ENCODE data around the gene TEKT5.
"Not testable (repeated sequence)": the region's sequence is repeated elsewhere in the genome, so short reads cannot be mapped to it uniquely, and the experiment has no call there.

Gene TEKT5

GRCh38 chr16:10694830-10695229 lies at the start of gene TEKT5:
Gene TEKT5, minus strand, starts transcription at chr16:10694930. Its CDS starts 57 bp downstream, at chr16:10694873.
- DNase-seq (ENCODE audit: low read depth), result no peak

DNA sequence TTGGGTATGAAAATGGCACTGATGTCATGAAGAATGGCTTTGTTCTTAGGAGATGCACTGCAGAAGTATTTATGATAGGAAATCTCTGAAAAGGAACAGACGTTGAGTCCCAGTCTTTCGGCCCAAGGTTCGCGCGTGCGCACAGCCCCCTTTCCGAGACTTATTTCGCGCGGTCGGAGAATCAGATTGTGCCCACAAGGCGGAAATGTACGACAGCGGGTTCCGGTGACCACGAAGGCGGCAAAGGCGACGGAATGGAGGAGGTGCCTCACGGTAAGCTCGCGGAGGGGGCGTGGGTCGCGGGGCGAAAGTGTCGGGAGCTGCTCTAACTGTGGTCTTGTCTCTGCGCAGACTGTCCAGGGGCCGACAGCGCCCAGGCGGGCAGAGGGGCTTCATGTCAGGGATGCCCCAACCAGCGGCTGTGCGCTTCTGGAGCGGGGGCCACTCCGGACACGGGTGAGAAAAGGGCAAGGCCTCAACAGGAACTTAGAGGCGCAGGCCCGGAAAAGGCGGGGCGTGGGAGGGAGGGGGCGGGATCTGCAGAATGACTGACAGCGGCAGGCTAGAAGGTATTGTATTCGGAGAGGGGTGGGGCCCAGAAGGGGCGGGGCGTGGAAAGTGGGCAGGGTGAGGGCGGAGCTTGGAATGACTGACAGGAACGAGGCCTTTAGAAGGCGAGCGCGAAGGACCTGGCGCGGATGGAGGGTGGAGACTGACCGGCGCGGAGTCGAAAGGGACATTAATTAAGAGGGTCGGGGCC lies 49.1 kb upstream of the TEKT5 start, which contains the start of gene NUBP1:
Gene NUBP1, plus strand, starts transcription at position 233 of the 760 bp plus-strand sequence. Its CDS starts 22 bp downstream, at position 255.
- peak; percentile 94 for DNase-seq (ENCODE audit: low read depth)

- DNase-seq (ENCODE audit: low read depth), result no peak
Measured at GRCh38 chr16:10743227-10743609, 48.5 kb upstream of the TEKT5 start.

- no peak for DNase-seq (ENCODE audit: low read depth)
Measured at GRCh38 chr16:10741844-10742243, 47.1 kb upstream of the TEKT5 start.

DNA sequence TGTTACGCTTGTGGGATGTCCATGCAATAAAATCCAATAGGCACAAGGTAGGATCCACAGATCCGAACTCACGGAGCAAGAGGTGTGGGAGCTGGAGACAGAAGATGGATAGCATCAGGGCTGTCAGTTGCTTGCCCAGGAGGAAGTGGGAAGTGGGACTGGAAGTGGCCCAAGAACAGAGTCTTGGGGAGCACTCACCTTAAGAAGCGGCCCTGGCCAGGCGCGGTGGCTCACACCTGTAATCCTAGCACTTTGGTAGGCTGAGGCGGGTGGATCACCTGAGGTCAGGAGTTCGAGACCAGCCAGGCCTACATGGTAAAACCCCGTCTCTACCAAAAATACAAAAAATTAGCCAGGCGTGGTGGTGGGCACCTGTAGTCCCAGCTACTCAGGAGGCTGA lies 46.5 kb upstream of the TEKT5 start:
- DNase-seq (ENCODE audit: low read depth), result not testable (repeated sequence)

DNA sequence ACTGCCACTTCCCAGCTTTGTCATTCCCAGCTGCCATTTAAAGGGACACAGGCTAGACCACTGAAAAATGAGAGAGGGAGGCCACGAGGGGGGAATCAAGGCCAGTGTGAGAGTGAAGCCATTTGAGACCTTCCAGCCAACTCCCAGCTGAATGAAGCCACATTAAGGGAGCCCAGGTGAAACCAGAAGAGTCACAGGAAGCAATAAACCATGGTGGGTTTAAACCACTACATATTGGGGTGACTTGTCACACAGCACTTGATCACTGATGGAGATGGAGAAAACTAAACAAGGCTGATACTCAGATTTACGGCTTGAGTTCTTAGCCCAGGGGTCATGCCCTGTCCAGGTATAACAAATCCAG lies 46.1 kb upstream of the TEKT5 start:
- no peak for DNase-seq (ENCODE audit: low read depth)

GRCh38 chr16:10740000-10740844 lies 45.5 kb upstream of the TEKT5 start:
- DNase-seq (ENCODE audit: low read depth), result no peak

GRCh38 chr16:10738231-10739077 lies 43.7 kb upstream of the TEKT5 start:
- no peak for DNase-seq (ENCODE audit: low read depth)

DNA sequence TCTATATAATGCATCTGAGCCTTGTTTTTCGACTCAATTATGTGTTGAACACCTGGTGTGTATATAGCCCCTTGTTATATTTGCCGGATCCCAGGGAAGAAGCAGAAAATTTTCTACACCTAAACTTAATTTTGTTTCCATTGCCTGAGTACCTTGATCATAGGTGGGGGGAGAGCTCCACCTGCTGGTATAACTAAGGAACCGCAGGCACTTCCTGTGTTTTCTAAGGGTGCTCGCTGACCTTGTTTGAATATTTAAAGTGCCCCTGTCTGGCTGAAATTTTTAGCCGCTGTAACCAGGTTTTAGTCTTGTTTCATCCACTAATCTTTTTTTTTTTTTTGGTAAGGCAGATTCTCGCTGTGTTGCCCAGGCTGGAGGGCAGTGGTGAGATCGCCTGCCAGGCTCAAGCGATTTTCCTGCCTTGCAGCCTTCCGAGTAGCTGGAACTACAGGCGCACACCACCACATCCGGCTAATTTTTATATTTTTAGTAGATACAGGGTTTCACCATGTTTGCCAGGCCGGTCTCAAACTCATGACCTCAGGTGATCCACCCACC lies 42.4 kb upstream of the TEKT5 start:
- no peak for DNase-seq (ENCODE audit: low read depth)

- no peak for DNase-seq (ENCODE audit: low read depth)
Measured at GRCh38 chr16:10731790-10732189, 37.1 kb upstream of the TEKT5 start.

- no peak for DNase-seq (ENCODE audit: low read depth)
Measured at GRCh38 chr16:10729104-10730048, 34.6 kb upstream of the TEKT5 start.

- no peak for DNase-seq (ENCODE audit: low read depth)
Measured at GRCh38 chr16:10728003-10728887, 33.5 kb upstream of the TEKT5 start.

GRCh38 chr16:10708969-10709368 lies 14.2 kb upstream of the TEKT5 start:
- no peak for DNase-seq (ENCODE audit: low read depth)

DNA sequence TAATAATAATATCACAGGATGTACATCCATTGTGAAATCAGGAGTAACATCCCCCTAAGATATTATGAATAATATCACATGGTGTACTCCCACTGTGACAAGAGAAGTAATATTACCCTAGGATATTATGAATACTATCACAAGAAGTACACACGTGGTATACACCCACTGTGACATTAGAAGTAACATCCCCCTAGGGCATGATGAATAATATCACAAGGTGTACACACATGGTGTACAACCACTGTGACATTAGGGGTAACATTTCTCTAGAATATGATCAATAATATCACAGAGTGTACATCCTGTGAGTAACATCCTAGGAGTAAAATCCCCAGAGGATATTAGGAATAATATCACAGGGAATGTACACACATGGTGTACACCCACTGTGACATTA lies 5.0 kb upstream of the TEKT5 start:
- no peak for DNase-seq (ENCODE audit: low read depth)

DNA sequence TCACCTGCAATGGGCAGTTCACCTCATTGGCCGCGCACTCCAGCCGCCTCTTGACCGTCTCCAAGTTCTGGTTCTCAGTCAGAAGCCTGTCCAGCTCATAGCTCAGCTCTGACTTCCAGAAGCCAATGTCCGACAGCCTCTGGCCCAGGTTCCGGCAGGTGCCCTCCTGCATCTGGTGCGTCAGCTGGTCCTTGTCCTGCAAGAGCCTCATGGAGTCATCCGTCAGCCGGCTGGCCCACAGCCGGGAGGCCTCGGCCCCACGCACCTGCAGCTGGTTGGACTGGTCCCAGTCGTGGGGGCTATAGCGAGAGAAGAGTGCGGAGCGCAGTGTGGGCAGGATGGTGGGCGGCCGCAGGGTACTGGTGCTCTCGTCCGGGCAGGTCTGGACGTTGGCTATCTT lies 424 bp downstream of the TEKT5 start:
- no peak for DNase-seq (ENCODE audit: low read depth)

DNA sequence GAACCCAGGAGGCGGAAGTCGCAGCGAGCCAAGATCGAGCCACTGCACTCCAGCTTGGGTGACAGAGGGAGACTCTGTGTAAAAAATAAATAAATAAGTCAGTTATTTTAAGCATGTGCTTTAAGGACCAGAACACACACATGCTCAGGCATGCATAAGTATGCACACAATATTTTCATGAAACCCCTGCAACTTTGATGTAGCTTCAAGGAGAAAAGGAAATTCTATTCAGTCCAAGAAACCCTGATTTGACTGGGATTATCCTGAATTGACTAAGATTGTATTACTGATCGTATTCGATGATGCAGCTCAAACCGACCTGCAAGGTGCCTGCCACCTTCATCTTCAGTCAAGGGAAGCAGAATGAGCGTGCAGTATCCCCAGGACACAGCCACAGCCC lies 841 bp downstream of the TEKT5 start:
- DNase-seq (ENCODE audit: low read depth), result no peak

- no peak for DNase-seq (ENCODE audit: low read depth)
Measured at GRCh38 chr16:10692470-10692869, 2.3 kb downstream of the TEKT5 start.

GRCh38 chr16:10688726-10689125 lies 6.0 kb downstream of the TEKT5 start:
- no peak for DNase-seq (ENCODE audit: low read depth)

- no peak for DNase-seq (ENCODE audit: low read depth)
Measured at GRCh38 chr16:10688291-10688690, 6.4 kb downstream of the TEKT5 start.

DNA sequence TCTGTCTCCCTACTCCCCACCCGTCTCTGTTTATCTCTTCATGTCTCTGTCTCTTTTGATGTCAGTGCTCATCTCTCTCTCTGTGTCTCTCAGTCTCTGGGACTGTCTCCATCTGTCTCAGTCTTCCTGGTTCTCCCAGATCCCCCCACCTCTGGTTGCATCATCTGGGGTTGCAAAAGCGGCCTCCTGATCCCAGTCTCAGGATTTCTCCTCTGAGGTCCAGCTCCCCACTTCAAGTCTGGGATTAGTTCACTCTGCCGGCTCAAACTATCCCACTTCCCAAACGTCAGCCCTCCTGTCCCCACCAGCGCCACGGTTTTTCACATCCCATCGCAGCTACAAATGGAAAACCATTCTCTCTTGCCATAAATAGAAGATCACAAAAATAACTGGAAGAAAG lies 9.0 kb downstream of the TEKT5 start:
- DNase-seq (ENCODE audit: low read depth), result no peak

Measured in non-pigmented ciliary epithelial cell (primary cell).